ENCODE results near the gene PTPRC.

The PTPRC gene

DNA sequence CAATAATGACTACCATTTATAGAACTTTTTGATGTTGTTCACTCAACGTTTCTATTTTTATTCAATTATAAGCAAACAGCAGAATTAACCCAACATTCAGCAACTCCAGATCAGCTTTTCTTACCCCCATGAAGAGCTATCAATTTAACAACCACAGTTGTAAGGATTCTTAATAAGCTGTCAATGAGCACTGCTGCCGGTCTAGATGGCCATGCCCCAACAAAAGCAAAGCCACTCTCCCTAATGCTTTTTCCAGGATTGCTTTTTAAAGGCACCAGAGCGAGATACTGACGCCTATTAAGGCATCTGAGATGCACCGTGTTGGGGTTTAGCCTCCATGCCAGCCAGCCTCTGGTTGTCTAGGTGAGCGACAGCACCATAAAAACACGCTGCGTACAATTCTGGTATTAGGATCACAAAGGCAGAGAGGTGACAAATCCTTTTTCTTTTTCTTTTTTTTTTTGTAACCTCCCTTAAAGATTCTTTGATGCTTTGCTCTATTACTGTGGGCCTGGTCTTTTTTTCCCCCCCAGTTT, 39.5 kb downstream of the PTPRC start:
- H3K4me3 ChIP-seq (ENCODE audit: low read depth in 1 of 2, low read length in 2 of 2) = no peak overlapping the region

DNA sequence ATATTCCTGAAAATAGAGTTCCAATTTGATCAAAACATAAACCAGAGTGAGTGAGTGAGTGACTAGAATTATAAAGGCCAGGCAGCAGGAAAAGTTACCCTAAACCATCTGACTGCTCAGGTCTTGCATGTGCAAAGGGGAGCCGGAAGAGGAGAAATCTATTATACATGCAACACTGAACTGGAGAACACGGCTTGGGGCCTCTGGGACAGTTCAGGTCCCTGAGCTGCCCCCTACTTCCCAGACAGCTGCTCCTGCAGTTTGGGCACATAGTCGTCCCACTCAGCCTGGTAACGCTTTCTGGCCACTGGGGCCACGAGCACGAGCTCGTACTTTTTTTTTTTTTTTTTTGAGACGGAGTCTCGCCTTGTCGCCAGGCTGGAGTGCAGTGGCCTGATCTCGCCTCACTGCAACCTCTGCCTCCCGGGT, 40.1 kb downstream of the PTPRC start:
- Histone ChIP-seq H3K4me3 (ENCODE audit: low read depth in 1 of 2, low read length in 2 of 2) (no peak overlapping the region), H3K27me3 (ENCODE audit: low read depth, low read length) (no peaks in the 10 kb centered on the region), H3K36me3 (ENCODE audit: control insufficient read depth in 1 of 2, insufficient read depth in 2 of 2, low read length in 2 of 2) (no peaks in the 10 kb centered on the region), H3K27ac (ENCODE audit: low read length) (no peak overlapping the region), H3K9me3 (ENCODE audit: control insufficient read depth in 1 of 2, low read length in 2 of 2) (no peaks in the 10 kb centered on the region), H3K4me1 (ENCODE audit: control insufficient read depth in 1 of 2, insufficient read depth in 2 of 2, low read length in 2 of 2) (no peaks in the 10 kb centered on the region)

More for the DNA sequence above, 39.5 kb downstream of the PTPRC start:
- Histone ChIP-seq H3K27ac (ENCODE audit: low read length) (peak overlapping the region; percentile 19), H3K4me1 (ENCODE audit: control insufficient read depth in 1 of 2, insufficient read depth in 2 of 2, low read length in 2 of 2) (no peaks in the 10 kb centered on the region), H3K27me3 (ENCODE audit: low read depth, low read length) (no peaks in the 10 kb centered on the region), H3K9me3 (ENCODE audit: control insufficient read depth in 1 of 2, low read length in 2 of 2) (no peaks in the 10 kb centered on the region), H3K36me3 (ENCODE audit: control insufficient read depth in 1 of 2, insufficient read depth in 2 of 2, low read length in 2 of 2) (no peaks in the 10 kb centered on the region)

DNA sequence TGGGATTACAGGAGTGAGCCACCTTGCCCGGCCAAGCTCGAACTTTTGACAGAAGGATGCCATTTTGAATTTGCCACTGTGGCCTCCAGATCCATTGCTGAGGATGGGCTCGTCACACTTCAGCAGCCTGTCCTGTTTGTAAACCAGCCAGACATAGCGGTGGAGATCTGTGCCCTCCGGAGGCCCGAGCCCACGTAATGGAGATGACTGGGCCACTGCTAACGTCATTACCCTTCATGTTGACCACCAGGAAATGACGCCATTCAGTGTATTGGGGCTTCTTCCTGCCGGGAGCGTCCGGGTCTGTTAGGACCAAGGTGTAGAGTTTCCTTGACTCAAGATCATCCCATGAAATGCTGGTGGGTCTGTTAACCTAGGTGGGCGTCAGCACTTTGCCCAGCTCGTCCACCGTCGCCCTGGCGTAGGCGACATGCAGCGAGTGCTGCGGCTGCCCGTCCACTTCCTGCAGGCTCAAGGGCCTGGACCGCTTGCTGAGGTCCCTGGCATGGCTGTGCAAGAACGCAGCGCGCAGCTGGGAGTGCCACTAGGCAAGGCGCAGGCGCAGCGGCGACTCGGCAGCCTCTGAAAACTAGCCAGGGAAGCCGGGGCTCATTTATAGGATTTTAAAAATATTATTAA, 40.8 kb downstream of the PTPRC start:
- Histone ChIP-seq H3K4me1 (ENCODE audit: control insufficient read depth in 1 of 2, insufficient read depth in 2 of 2, low read length in 2 of 2) (no peaks in the 10 kb centered on the region), H3K27ac (ENCODE audit: low read length) (no peak overlapping the region), H3K27me3 (ENCODE audit: low read depth, low read length) (no peaks in the 10 kb centered on the region), H3K9me3 (ENCODE audit: control insufficient read depth in 1 of 2, low read length in 2 of 2) (no peaks in the 10 kb centered on the region), H3K36me3 (ENCODE audit: control insufficient read depth in 1 of 2, insufficient read depth in 2 of 2, low read length in 2 of 2) (no peaks in the 10 kb centered on the region), H3K4me3 (ENCODE audit: low read depth in 1 of 2, low read length in 2 of 2) (no peak overlapping the region)

DNA sequence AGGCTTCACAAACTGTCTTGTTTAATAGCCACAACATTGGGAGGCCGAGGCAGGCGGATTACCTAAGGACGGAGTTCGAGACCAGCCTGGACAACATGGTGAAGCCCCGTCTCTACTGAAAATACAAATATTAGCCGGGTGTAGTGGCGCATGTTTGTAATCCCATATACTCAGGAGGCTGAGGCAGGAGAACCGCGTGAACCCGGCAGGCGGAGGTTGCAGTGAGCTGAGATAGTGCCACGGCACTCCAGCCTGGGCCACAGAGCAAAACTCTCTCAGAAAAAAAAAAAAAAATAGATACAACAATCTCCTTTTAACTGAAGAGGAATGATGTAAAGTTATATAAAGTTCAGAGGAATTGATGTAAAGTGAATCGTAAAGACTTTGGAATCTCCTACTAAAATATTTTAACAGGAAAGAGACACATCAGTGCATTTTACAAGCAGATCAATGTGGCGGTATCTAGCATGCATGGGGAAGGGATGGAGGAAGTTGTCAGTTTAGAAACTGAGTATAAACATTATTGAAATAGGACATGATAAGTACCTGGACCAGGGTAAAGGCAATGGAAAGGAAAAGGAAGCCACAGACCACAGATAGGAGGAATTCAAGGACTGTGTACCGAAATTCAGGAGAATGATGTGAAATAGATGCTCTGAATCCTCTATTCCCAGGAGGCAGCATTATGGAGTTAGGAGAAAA, 41.5 kb downstream of the PTPRC start:
- H3K4me1 ChIP-seq (ENCODE audit: control insufficient read depth in 1 of 2, insufficient read depth in 2 of 2, low read length in 2 of 2) = no peaks in the 10 kb centered on the region
- H3K27ac ChIP-seq (ENCODE audit: low read length) = peak overlapping the region; percentile 6
- no peaks in the 10 kb centered on the region for H3K9me3 ChIP-seq (ENCODE audit: control insufficient read depth in 1 of 2, low read length in 2 of 2)
- H3K36me3 ChIP-seq (ENCODE audit: control insufficient read depth in 1 of 2, insufficient read depth in 2 of 2, low read length in 2 of 2) = no peaks in the 10 kb centered on the region
- H3K4me3 ChIP-seq (ENCODE audit: low read depth in 1 of 2, low read length in 2 of 2) = no peak overlapping the region
- no peaks in the 10 kb centered on the region for H3K27me3 ChIP-seq (ENCODE audit: low read depth, low read length)

DNA sequence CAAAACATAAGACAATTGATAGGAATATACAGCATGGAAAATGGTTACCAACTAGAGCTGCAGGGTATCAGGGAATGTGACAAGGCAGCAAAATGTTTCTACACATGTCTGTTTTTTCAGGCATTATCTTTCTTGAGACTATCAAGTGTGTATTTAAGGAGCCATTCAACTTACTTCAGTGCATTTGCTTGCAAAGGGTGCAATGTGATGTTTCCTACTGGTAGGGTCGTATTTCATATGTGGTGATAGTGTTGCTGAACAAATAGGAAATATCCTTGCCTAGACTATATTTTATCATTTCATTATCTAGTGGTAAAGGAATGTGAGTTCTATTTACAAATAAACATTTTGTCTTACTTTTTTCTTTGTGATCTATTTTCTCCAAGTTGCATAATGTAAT, 42.4 kb downstream of the PTPRC start:
- Histone ChIP-seq H3K36me3 (ENCODE audit: control insufficient read depth in 1 of 2, insufficient read depth in 2 of 2, low read length in 2 of 2) (no peaks in the 10 kb centered on the region), H3K27me3 (ENCODE audit: low read depth, low read length) (no peaks in the 10 kb centered on the region), H3K4me1 (ENCODE audit: control insufficient read depth in 1 of 2, insufficient read depth in 2 of 2, low read length in 2 of 2) (no peaks in the 10 kb centered on the region), H3K9me3 (ENCODE audit: control insufficient read depth in 1 of 2, low read length in 2 of 2) (no peaks in the 10 kb centered on the region), H3K4me3 (ENCODE audit: low read depth in 1 of 2, low read length in 2 of 2) (no peak overlapping the region), H3K27ac (ENCODE audit: low read length) (peak overlapping the region; percentile 76)

DNA sequence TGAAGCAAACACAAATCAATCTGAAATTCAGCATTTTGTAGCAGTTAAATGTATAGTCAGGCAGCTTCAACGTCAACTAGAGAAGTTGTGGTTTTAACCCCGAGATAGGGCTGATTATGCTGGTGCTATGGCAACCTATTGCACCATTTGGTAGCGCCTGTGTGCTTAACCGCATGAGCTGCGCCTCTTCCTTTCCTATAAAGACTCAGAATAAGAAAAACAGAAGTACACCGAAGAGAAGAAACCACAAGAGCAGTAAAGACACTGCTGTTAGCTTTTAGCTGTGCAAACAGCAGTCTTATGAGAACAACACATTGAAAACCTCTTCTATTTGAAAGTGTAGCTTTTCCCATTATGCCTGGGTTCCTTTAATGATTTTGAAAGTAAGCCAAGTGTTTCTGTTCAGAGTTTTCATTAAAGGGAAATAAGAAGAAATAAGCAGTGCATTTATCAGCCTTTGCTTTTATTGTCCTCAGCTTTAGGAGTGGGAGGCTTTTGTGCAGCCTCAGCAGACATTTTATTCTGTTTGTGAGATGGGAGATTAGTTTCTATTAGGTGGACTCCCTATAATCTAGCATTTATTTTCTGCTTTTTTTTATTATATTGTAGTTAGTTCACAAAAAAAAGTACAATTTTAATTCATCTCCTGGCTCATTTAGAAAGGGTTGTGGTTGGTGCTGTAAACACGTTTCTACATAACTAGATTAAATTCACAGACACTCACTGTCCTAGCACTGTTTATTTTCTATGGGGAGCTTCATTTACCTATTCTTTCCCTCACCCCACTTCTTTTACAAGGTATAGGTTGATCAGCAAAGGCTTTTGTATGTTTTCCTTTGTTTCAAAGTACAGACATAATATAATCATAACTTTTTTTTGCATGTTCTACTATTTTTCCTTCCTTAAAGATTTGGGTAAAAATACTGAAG, 43.3 kb downstream of the PTPRC start:
- Histone ChIP-seq H3K9me3 (ENCODE audit: control insufficient read depth in 1 of 2, low read length in 2 of 2) (no peaks in the 10 kb centered on the region), H3K27me3 (ENCODE audit: low read depth, low read length) (no peaks in the 10 kb centered on the region), H3K4me1 (ENCODE audit: control insufficient read depth in 1 of 2, insufficient read depth in 2 of 2, low read length in 2 of 2) (no peaks in the 10 kb centered on the region), H3K36me3 (ENCODE audit: control insufficient read depth in 1 of 2, insufficient read depth in 2 of 2, low read length in 2 of 2) (no peaks in the 10 kb centered on the region), H3K4me3 (ENCODE audit: low read depth in 1 of 2, low read length in 2 of 2) (no peak overlapping the region), H3K27ac (ENCODE audit: low read length) (peak overlapping the region; percentile 76)

DNA sequence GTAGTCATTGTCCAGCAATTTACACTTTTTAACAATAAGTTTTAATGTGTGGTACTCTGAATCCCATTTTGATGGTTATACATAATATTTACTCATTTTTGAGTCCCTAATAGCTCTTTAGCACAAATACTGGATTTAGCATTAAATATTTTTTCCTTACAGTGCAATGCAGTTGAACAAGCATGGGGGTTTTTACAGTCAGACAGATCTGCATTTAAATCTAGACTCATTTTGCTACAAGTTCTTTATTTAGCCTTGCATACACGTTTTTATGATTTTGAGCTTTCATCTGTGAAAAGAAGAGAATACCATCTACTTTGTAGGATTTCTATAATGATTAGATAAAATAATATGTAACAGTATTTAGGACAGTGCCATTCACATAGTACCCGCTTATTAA, 44.0 kb downstream of the PTPRC start:
- no peak overlapping the region for H3K4me3 ChIP-seq (ENCODE audit: low read depth in 1 of 2, low read length in 2 of 2)
- no peaks in the 10 kb centered on the region for H3K4me1 ChIP-seq (ENCODE audit: control insufficient read depth in 1 of 2, insufficient read depth in 2 of 2, low read length in 2 of 2)
- H3K9me3 ChIP-seq (ENCODE audit: control insufficient read depth in 1 of 2, low read length in 2 of 2) = no peaks in the 10 kb centered on the region
- H3K36me3 ChIP-seq (ENCODE audit: control insufficient read depth in 1 of 2, insufficient read depth in 2 of 2, low read length in 2 of 2) = no peaks in the 10 kb centered on the region
- no peaks in the 10 kb centered on the region for H3K27me3 ChIP-seq (ENCODE audit: low read depth, low read length)
- H3K27ac ChIP-seq (ENCODE audit: low read length) = peak overlapping the region; percentile 32

DNA sequence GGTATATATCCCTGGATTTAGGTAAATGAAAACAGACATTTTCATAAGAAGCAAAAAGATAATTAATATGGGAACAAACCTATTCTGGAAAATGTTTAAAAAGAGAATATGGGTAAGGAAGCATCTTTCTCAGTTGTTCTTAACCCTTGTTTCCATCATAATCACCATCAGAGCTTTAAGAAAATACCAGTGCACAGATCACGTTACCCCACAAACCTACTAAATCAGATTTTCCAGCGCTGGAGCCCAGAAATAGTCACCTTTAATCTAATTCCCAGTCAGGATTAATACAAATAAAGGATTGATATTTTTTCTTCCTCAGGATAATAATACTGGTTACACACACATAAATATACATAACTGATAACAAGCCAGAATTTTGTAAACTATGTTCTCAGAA, 44.6 kb downstream of the PTPRC start:
- H3K9me3 ChIP-seq (ENCODE audit: control insufficient read depth in 1 of 2, low read length in 2 of 2) = no peaks in the 10 kb centered on the region
- no peaks in the 10 kb centered on the region for H3K4me1 ChIP-seq (ENCODE audit: control insufficient read depth in 1 of 2, insufficient read depth in 2 of 2, low read length in 2 of 2)
- no peak overlapping the region for H3K4me3 ChIP-seq (ENCODE audit: low read depth in 1 of 2, low read length in 2 of 2)
- H3K36me3 ChIP-seq (ENCODE audit: control insufficient read depth in 1 of 2, insufficient read depth in 2 of 2, low read length in 2 of 2) = no peaks in the 10 kb centered on the region
- H3K27ac ChIP-seq (ENCODE audit: low read length) = peak overlapping the region; percentile 32
- no peaks in the 10 kb centered on the region for H3K27me3 ChIP-seq (ENCODE audit: low read depth, low read length)

DNA sequence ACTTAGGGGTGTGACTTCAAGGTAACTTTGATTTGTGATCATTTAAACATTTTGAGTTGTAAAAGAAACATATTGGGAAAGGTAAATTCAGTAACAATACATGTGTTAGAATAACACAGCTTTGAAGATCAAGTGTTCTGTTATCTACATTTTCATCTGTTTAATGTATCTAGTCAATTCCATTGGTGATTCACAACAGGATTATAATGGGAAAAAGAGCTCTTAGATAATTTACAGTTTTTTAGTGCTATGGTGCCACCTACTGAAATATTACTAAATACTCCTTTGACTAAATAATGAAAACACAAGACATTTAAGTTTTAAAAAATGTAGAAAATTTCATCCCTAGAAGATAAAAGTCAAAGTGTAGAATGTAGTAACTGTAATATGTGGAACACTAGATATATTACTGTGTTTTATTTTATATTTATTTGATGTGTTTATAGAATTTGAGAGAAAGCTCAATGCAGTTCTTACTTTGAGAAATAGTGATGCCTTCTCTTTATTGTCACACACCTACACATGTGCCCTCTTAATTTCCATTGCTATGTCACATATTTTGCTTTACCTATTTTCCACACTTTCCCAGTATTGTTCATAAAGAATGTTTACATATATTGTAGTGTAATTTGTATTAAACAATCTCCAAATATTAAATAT, 47.4 kb downstream of the PTPRC start:
- Histone ChIP-seq H3K9me3 (ENCODE audit: control insufficient read depth in 1 of 2, low read length in 2 of 2) (no peaks in the 10 kb centered on the region), H3K4me3 (ENCODE audit: low read depth in 1 of 2, low read length in 2 of 2) (no peak overlapping the region), H3K36me3 (ENCODE audit: control insufficient read depth in 1 of 2, insufficient read depth in 2 of 2, low read length in 2 of 2) (no peaks in the 10 kb centered on the region), H3K27ac (ENCODE audit: low read length) (no peak overlapping the region), H3K27me3 (ENCODE audit: low read depth, low read length) (no peaks in the 10 kb centered on the region), H3K4me1 (ENCODE audit: control insufficient read depth in 1 of 2, insufficient read depth in 2 of 2, low read length in 2 of 2) (no peaks in the 10 kb centered on the region)

DNA sequence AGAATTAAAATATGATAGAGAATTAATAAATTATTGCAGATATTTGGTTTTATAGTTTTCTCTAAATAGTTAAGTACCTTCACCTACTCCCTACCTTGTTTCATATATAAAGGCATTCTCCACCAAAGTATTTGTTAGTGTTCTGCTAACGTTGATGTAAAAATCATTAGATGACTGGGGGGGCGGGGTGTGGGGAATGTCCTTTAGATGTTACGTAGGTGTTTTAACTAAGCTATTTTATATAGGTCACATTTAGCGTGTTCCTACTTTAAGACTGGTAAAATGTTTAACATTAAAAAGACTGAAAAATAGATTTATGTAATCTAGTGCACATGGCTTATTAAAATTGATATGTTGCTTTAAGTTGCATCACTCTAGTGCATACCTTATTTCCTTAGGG, 48.6 kb downstream of the PTPRC start:
- no peaks in the 10 kb centered on the region for H3K4me1 ChIP-seq (ENCODE audit: control insufficient read depth in 1 of 2, insufficient read depth in 2 of 2, low read length in 2 of 2)
- H3K36me3 ChIP-seq (ENCODE audit: control insufficient read depth in 1 of 2, insufficient read depth in 2 of 2, low read length in 2 of 2) = no peaks in the 10 kb centered on the region
- no peak overlapping the region for H3K27ac ChIP-seq (ENCODE audit: low read length)
- H3K9me3 ChIP-seq (ENCODE audit: control insufficient read depth in 1 of 2, low read length in 2 of 2) = no peaks in the 10 kb centered on the region
- no peaks in the 10 kb centered on the region for H3K27me3 ChIP-seq (ENCODE audit: low read depth, low read length)
- H3K4me3 ChIP-seq (ENCODE audit: low read depth in 1 of 2, low read length in 2 of 2) = no peak overlapping the region

DNA sequence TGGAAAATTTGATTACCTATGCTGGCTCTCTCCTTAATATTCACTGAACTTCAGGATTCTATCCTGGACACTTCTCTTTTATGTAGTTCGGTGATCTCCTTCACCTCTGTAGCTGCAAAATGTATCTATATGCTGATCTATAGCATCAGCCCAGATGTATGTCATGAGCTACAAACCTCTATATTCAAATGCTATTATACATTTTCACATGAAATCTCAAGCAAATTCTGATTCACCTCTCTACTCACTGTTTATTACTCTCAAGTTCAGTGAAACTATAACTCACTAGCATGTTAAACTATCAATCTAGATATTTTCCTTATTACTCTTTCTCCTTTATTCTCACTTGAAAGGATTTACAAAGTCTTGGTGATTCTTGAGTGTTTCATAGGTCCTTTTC, 52.2 kb downstream of the PTPRC start:
- no peaks in the 10 kb centered on the region for H3K36me3 ChIP-seq (ENCODE audit: control insufficient read depth in 1 of 2, insufficient read depth in 2 of 2, low read length in 2 of 2)
- H3K9me3 ChIP-seq (ENCODE audit: control insufficient read depth in 1 of 2, low read length in 2 of 2) = no peaks in the 10 kb centered on the region
- no peaks in the 10 kb centered on the region for H3K27me3 ChIP-seq (ENCODE audit: low read depth, low read length)
- H3K4me1 ChIP-seq (ENCODE audit: control insufficient read depth in 1 of 2, insufficient read depth in 2 of 2, low read length in 2 of 2) = no peaks in the 10 kb centered on the region
- no peak overlapping the region for H3K27ac ChIP-seq (ENCODE audit: low read length)
- no peak overlapping the region for H3K4me3 ChIP-seq (ENCODE audit: low read depth in 1 of 2, low read length in 2 of 2)

All from muscle layer of duodenum (tissue), 2 donors.